ENCODE results near the gene SPOCK1.
"Not testable (repeated sequence)": the region's sequence is repeated elsewhere in the genome, so short reads cannot be mapped to it uniquely, and the experiment has no call there.

Gene SPOCK1

GRCh38 chr5:137498736-137499505 is at the start of gene SPOCK1:
TSS of gene SPOCK1 (minus strand) at chr5:137499326.
- peak within 1 kb of the TSS; percentile 39 for H3K4me3 ChIP-seq (ENCODE audit: low read depth, low read length)
- TF ChIP-seq, protein P1, sequence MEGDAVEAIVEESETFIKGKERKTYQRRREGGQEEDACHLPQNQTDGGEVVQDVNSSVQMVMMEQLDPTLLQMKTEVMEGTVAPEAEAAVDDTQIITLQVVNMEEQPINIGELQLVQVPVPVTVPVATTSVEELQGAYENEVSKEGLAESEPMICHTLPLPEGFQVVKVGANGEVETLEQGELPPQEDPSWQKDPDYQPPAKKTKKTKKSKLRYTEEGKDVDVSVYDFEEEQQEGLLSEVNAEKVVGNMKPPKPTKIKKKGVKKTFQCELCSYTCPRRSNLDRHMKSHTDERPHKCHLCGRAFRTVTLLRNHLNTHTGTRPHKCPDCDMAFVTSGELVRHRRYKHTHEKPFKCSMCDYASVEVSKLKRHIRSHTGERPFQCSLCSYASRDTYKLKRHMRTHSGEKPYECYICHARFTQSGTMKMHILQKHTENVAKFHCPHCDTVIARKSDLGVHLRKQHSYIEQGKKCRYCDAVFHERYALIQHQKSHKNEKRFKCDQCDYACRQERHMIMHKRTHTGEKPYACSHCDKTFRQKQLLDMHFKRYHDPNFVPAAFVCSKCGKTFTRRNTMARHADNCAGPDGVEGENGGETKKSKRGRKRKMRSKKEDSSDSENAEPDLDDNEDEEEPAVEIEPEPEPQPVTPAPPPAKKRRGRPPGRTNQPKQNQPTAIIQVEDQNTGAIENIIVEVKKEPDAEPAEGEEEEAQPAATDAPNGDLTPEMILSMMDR (IDR thresholded peaks at IDR 0.05; ENCODE audit: control insufficient read depth, extremely low read depth, insufficient read depth) = peak; percentile 84
- DNase-seq (ENCODE audit: low read depth) = peak; percentile 18

GRCh38 chr5:137545956-137546355 is 46.8 kb upstream of the SPOCK1 start:
- TF ChIP-seq, protein P1 (IDR thresholded peaks at IDR 0.05; ENCODE audit: control insufficient read depth, extremely low read depth, insufficient read depth) = no peak
- no peak for DNase-seq (ENCODE audit: low read depth)
- no peak overlapping the region for H3K4me3 ChIP-seq (ENCODE audit: low read depth, low read length)

- H3K4me3 ChIP-seq (ENCODE audit: low read depth, low read length) = not testable (repeated sequence)
Observed at GRCh38 chr5:137535449-137535848, 36.3 kb upstream of the SPOCK1 start.

GRCh38 chr5:137533963-137534362 is 34.8 kb upstream of the SPOCK1 start:
- no peak overlapping the region for H3K4me3 ChIP-seq (ENCODE audit: low read depth, low read length)
- TF ChIP-seq, protein P1 (IDR thresholded peaks at IDR 0.05; ENCODE audit: control insufficient read depth, extremely low read depth, insufficient read depth) = no peak
- no peak for DNase-seq (ENCODE audit: low read depth)

More at GRCh38 chr5:137535449-137535848, 36.3 kb upstream of the SPOCK1 start:
- not testable (repeated sequence) for DNase-seq (ENCODE audit: low read depth)

GRCh38 chr5:137531266-137531665 is 32.1 kb upstream of the SPOCK1 start:
- H3K4me3 ChIP-seq (ENCODE audit: low read depth, low read length) = no peak overlapping the region
- TF ChIP-seq, protein P1 (IDR thresholded peaks at IDR 0.05; ENCODE audit: control insufficient read depth, extremely low read depth, insufficient read depth) = no peak
- DNase-seq (ENCODE audit: low read depth) = no peak

GRCh38 chr5:137521246-137521645 is 22.1 kb upstream of the SPOCK1 start:
- H3K4me3 ChIP-seq (ENCODE audit: low read depth, low read length) = no peak overlapping the region
- TF ChIP-seq, protein P1 (IDR thresholded peaks at IDR 0.05; ENCODE audit: control insufficient read depth, extremely low read depth, insufficient read depth) = no peak

DNA sequence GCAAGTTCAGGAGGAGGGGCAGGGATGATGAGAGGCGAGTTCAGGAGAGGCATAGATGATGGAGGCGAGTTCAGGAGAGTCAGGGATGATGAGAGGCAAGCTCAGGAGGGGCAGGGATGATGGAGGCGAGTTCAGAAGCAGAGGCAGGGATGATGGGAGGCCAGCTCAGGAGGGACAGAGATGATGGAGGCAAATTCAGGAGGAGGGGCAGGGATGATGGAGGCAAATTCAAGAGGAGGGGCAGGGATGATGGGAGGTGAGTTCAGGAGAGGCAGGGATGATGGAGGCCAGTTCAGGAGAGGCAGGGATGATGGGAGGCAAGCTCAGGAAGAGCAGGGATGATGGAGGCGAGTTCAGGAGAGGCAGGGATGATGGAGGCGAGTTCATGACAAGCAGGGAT is 17.8 kb upstream of the SPOCK1 start:
- no peak overlapping the region for H3K4me3 ChIP-seq (ENCODE audit: low read depth, low read length)
- DNase-seq (ENCODE audit: low read depth) = no peak
- TF ChIP-seq, protein P1 (IDR thresholded peaks at IDR 0.05; ENCODE audit: control insufficient read depth, extremely low read depth, insufficient read depth) = no peak

More at GRCh38 chr5:137521246-137521645, 22.1 kb upstream of the SPOCK1 start:
- no peak for DNase-seq (ENCODE audit: low read depth)
